ENCODE data around the gene GARIN5A. TPM values are rescaled to one million over a fixed set of nuclear protein-coding genes. Genes with fewer than 3 reads are reported as not detected.

Gene GARIN5A
- total RNA-seq, 4 donors from 2014 or later, result 1.1 TPM; not detected in 3

- ATAC-seq (ENCODE audit: low FRiP score) (no peak), DNase-seq (ENCODE audit: low spot score) (no peak)
- TF ChIP-seq CTCF (IDR thresholded peaks at IDR 0.05), result no peak
These were observed 24.1 kb upstream of the GARIN5A start for GRCh38 chr19:50500753-50501151.

DNA sequence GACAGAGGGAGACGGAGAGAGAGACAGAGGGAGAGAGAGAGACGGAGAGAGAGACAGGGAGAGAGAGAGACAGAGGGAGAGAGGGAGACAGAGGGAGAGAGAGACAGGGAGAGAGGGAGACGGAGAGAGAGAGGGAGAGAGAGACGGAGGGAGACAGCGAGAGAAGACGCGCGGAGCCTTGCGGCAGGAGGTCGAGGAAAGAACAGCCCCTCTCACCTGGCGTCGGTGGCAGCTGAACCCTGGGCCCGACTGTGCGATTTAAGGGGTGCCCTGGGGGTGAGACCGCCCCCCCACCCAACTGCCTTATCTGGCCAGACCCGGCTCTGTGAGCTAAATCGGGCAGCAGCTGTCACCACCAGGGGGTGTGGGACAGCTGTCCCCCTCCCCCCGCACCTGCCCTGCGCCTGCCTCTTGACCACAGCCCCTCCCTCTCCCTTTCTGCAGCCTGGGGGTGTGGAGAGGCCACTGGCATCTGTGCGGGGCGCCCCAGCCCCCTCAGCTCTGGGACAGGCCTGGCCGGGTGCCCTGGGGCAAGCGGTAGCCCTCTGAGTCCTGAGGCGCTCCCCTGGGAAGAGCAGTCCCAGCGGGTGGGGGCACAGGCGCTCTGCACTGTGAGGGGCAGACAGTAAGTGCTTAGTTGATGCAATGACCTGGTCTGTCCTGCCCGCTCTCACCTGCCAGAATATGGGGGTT lies 23.6 kb upstream of the GARIN5A start:
- DNase-seq (ENCODE audit: low spot score), result no peak

GRCh38 chr19:50498219-50499056 lies 21.8 kb upstream of the GARIN5A start:
- no peak for DNase-seq (ENCODE audit: low spot score)
- TF ChIP-seq CTCF (IDR thresholded peaks at IDR 0.05), result no peak
- ATAC-seq (ENCODE audit: low FRiP score), result no peak

More for the DNA sequence above, 23.6 kb upstream of the GARIN5A start:
- no peak for ATAC-seq (ENCODE audit: low FRiP score)
- no peak for TF ChIP-seq CTCF (IDR thresholded peaks at IDR 0.05)

DNA sequence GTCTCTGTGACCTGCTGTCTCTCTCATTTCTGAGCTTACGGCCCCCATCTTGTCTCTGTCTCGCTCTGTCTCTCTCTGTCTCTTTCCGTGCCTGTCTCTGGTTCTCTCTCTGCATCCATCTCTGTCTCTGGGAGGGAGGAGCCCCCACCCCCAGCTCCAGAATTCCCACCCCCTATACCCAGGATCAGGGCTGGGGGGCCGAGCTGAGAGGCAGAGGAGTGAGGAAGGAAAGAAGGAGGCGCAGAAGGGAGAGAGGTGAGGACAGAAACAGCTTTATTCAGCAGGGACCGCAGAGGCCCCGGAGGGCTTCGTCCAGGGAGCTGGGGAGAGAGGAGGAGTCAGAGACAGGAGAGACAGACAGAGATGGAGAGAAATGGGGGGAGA lies 20.4 kb upstream of the GARIN5A start:
- no peak for ATAC-seq (ENCODE audit: low FRiP score)
- DNase-seq (ENCODE audit: low spot score), result no peak
- no peak for TF ChIP-seq CTCF (IDR thresholded peaks at IDR 0.05)

DNA sequence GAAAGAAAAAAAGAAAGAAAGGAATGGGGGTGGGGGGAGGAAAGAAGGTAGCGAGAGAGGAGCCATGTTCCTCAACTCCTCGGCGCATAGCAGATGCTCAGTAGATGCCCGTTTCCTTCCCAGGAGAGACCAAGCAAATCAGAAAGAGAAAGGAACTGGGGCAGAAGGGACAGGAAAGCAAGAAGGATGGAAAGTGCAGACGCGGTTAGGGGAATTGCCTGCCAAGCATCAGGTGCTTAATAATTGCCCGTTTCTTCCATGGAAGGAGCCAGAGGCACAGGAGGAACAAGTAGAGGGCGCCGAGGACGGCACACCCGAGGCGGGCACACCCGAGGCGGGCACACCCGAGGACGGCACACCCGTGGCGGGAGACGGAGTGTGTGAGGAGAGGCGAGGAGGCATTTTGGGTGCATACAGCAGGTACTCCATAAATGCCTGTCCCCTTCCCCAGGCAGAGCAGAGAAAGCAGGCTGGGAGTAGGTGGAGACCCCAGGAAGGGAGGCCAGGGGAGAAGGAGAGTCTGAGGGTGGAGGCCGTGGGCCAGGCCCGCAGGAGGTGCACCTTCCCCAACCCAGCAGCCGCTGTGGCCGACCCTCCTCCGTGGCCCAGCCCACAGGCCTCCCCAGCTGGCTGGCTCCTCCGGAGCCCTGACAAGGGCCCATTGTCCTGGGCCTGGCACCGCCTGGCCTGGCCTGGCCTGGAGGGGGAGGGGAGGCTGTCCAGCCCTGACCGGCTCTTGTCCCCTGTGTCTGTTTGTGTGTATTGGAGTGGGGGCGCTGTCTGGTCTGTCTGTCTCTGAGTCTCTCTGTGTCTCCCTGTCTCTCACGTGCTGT lies 19.8 kb upstream of the GARIN5A start:
- DNase-seq (ENCODE audit: low spot score), result no peak
- no peak for TF ChIP-seq CTCF (IDR thresholded peaks at IDR 0.05)
- ATAC-seq (ENCODE audit: low FRiP score), result no peak

- DNase-seq (ENCODE audit: low spot score) (no peak), ATAC-seq (ENCODE audit: low FRiP score) (no peak)
- no peak for TF ChIP-seq CTCF (IDR thresholded peaks at IDR 0.05)
These were observed 18.4 kb upstream of the GARIN5A start for GRCh38 chr19:50495020-50495531.
